ENCODE results near the gene GPR107.

The GPR107 gene

GRCh38 chr9:130160862-130161470 is 107.3 kb downstream of the GPR107 start:
- DNase-seq: no peak

- DNase-seq: no peak
Observed at GRCh38 chr9:130165579-130165978, 111.9 kb downstream of the GPR107 start.

- DNase-seq: no peak
Observed at GRCh38 chr9:130166399-130166798, 112.7 kb downstream of the GPR107 start.

- no peak for DNase-seq
Observed at GRCh38 chr9:130167927-130168326, 114.2 kb downstream of the GPR107 start.

GRCh38 chr9:130171226-130172148 is 117.8 kb downstream of the GPR107 start:
- DNase-seq: no peak

GRCh38 chr9:130172161-130172857 is 118.6 kb downstream of the GPR107 start, which contains the start of gene NCS1:
Gene NCS1 (plus strand): TSS chr9:130172404. CDS start chr9:130172664, 260 bp downstream.
- DNase-seq: peak in 4 of 5 experiments; percentile 21 to 60 (median 34)

- peak in 3 of 5 experiments; percentile 24 to 57 (median 30) for DNase-seq
Observed at GRCh38 chr9:130172858-130173665, 119.4 kb downstream of the GPR107 start.

- DNase-seq: no peak
Observed at GRCh38 chr9:130173666-130173983, 119.9 kb downstream of the GPR107 start.

GRCh38 chr9:130174025-130174424 is 120.3 kb downstream of the GPR107 start:
- DNase-seq: no peak

GRCh38 chr9:130174920-130175321 is 121.2 kb downstream of the GPR107 start:
- no peak for DNase-seq

GRCh38 chr9:130175355-130175754 is 121.6 kb downstream of the GPR107 start:
- no peak for DNase-seq

GRCh38 chr9:130176760-130177159 is 123.1 kb downstream of the GPR107 start:
- DNase-seq: no peak

GRCh38 chr9:130177898-130178805 is 124.4 kb downstream of the GPR107 start:
- no peak for DNase-seq

GRCh38 chr9:130179331-130179907 is 125.7 kb downstream of the GPR107 start:
- DNase-seq: no peak

- DNase-seq: no peak
Observed at GRCh38 chr9:130180516-130180915, 126.8 kb downstream of the GPR107 start.

GRCh38 chr9:130181678-130182380 is 128.1 kb downstream of the GPR107 start:
- no peak for DNase-seq

GRCh38 chr9:130182381-130182909 is 128.7 kb downstream of the GPR107 start:
- no peak for DNase-seq

- no peak for DNase-seq
Observed at GRCh38 chr9:130183133-130183762, 129.5 kb downstream of the GPR107 start.

- no peak for DNase-seq
Observed at GRCh38 chr9:130185017-130185416, 131.3 kb downstream of the GPR107 start.
